Karpas-422 (cell line): ENCODE measurements around the gene CCND3. TPM values are rescaled to one million over a fixed set of nuclear protein-coding genes. Genes with fewer than 3 reads are reported as not detected.

Experiments used
- DNase-seq: peaks from one replicate; pipeline ENCODE4 v3.0.0-alpha.2; 2015
- H2AFZ ChIP-seq: fragments of 200-600 bp; sonication (generic); 2 replicates; pipeline ENCODE4 v1.6.1; 2014; ENCODE audit warnings: antibody characterized with exemption, low read length, mixed read lengths
- H3K27ac ChIP-seq: fragments of 200-600 bp; sonication (generic); 2 replicates; pipeline ENCODE4 v1.5.1; 2014; ENCODE audit warnings: mild to moderate bottlenecking, low read length, moderate library complexity
- H3K27me3 ChIP-seq: fragments of 200-600 bp; sonication (generic); 2 replicates; pipeline ENCODE4 v1.6.1; 2014; ENCODE audit warnings: low read length, mixed read lengths
- H3K36me3 ChIP-seq: fragments of 200-600 bp; sonication (generic); 2 replicates; pipeline ENCODE4 v1.6.1; 2014; ENCODE audit warnings: low read length, mixed read lengths; ENCODE audit not compliant: insufficient read depth
- H3K4me1 ChIP-seq: fragments of 200-600 bp; sonication (generic); 2 replicates; pipeline ENCODE4 v1.6.1; 2014; ENCODE audit warnings: mild to moderate bottlenecking, low read length, mixed read lengths
- H3K4me2 ChIP-seq: fragments of 200-600 bp; sonication (generic); 2 replicates; pipeline ENCODE4 v1.6.1; 2014; ENCODE audit warnings: low read length, low read depth, mild to moderate bottlenecking; ENCODE audit not compliant: poor library complexity, severe bottlenecking
- H3K4me3 ChIP-seq: fragments of 200-600 bp; sonication (generic); 2 replicates; pipeline ENCODE4 v1.5.1; 2014; ENCODE audit warnings: mild to moderate bottlenecking, antibody characterized with exemption, low read length, mixed read lengths
- H3K79me2 ChIP-seq: fragments of 200-600 bp; sonication (generic); 2 replicates; pipeline ENCODE4 v1.6.1; 2014; ENCODE audit warnings: mild to moderate bottlenecking, low read length, mixed read lengths
- H3K9ac ChIP-seq: fragments of 200-600 bp; sonication (generic); 2 replicates; pipeline ENCODE4 v1.6.0; 2014; ENCODE audit warnings: low read length
- H3K9me2 ChIP-seq: fragments of 200-600 bp; sonication (generic), shearing (Covaris generic); replicated peaks from 2 replicates; pipeline ENCODE4 v1.6.0; 2014; ENCODE audit warnings: mild to moderate bottlenecking, low read length, moderate library complexity; ENCODE audit not compliant: insufficient read depth
- H3K9me3 ChIP-seq: fragments of 300-700, 200-600 bp; sonication (generic); 2 replicates; pipeline ENCODE4 v1.6.1; 2014; ENCODE audit warnings: low read length, mixed read lengths
- H4K20me1 ChIP-seq: fragments of 200-600 bp; sonication (generic); 2 replicates; pipeline ENCODE4 v1.6.1; 2014; ENCODE audit warnings: mild to moderate bottlenecking, antibody characterized with exemption, low read length, low read depth; ENCODE audit not compliant: insufficient read depth
- total RNA-seq: library from RNA; depleted of rRNA; stranded (reverse); fragments of >200 nt; shearing (Covaris generic); gene quantifications from 2 replicates; pipeline ENCODE4 v1.2.3, GENCODE V29; 2014; ENCODE audit warnings: low replicate concordance; rRNA removed

The CCND3 gene
- 63.5 and 74.8 TPM in 2 replicates for total RNA-seq

GRCh38 chr6:41941280-41942066, at the start of gene CCND3:
Gene CCND3 (minus strand): TSS chr6:41941808. CDS start chr6:41941649, 159 bp downstream.
- no peaks in the 10 kb centered on the region for H3K27me3 ChIP-seq
- DNase-seq = peak; percentile 98
- H3K79me2 ChIP-seq = peaks cover 46% of the 10 kb centered on the region
- peak within 1 kb of the TSS; percentile 95 for H3K9ac ChIP-seq
- H4K20me1 ChIP-seq = 0 out of 2 replicates have a peak, but pooled peaks cover 11% of the 10 kb centered on the region
- H2AFZ ChIP-seq = peak within 1 kb of the TSS; percentile 57
- H3K36me3 ChIP-seq = peaks cover 7% of the 10 kb centered on the region; the same call in 1 of the 2 replicates
- peak within 1 kb of the TSS; percentile 89 for H3K4me2 ChIP-seq
- H3K9me2 ChIP-seq = no peaks in the 10 kb centered on the region
- peaks cover 50% of the 10 kb centered on the region for H3K4me1 ChIP-seq
- no peaks in the 10 kb centered on the region for H3K9me3 ChIP-seq
- H3K4me3 ChIP-seq = peak within 1 kb of the TSS; percentile 97
- H3K27ac ChIP-seq = peak within 1 kb of the TSS; percentile 98

- Histone ChIP-seq H3K36me3 (no peaks in the 10 kb centered on the region), H3K4me1 (peaks cover 7% of the 10 kb centered on the region), H4K20me1 (no peaks in the 10 kb centered on the region), H3K4me3 (no peak overlapping the region), H3K27me3 (no peaks in the 10 kb centered on the region), H3K4me2 (no peak overlapping the region), H2AFZ (no peak overlapping the region), H3K9me2 (no peaks in the 10 kb centered on the region), H3K27ac (no peak overlapping the region), H3K79me2 (no peaks in the 10 kb centered on the region), H3K9me3 (no peaks in the 10 kb centered on the region), H3K9ac (no peak overlapping the region)
- no peak for DNase-seq
Observed at GRCh38 chr6:41986339-41986738, 44.7 kb upstream of the CCND3 start.

DNA sequence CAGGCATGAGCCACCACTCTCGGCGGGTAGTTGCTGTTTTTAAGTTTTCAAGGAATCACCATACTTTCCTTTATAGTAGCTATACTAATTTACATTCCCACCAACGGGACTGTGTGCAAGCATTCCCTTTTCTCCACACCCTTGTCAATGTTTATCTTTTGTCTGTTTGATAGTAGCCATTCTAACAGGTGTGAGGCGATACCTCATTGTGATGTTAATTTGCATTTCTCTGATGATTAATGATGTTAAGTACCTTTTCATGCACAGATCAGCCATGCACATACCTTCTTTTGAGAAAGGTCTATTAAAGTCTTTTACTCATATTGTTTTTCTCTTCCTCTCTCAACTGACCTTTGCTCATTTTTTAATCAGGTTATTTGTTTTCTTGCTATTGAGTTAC, 43.0 kb upstream of the CCND3 start:
- H3K79me2 ChIP-seq = no peaks in the 10 kb centered on the region
- H3K4me2 ChIP-seq = no peak overlapping the region
- H3K27ac ChIP-seq = no peak overlapping the region
- no peak overlapping the region for H3K9ac ChIP-seq
- no peaks in the 10 kb centered on the region for H3K9me3 ChIP-seq
- no peak overlapping the region for H2AFZ ChIP-seq
- no peaks in the 10 kb centered on the region for H3K36me3 ChIP-seq
- H4K20me1 ChIP-seq = no peaks in the 10 kb centered on the region
- H3K9me2 ChIP-seq = no peaks in the 10 kb centered on the region
- DNase-seq = no peak
- H3K4me3 ChIP-seq = no peak overlapping the region
- H3K4me1 ChIP-seq = peaks cover 15% of the 10 kb centered on the region
- no peaks in the 10 kb centered on the region for H3K27me3 ChIP-seq

DNA sequence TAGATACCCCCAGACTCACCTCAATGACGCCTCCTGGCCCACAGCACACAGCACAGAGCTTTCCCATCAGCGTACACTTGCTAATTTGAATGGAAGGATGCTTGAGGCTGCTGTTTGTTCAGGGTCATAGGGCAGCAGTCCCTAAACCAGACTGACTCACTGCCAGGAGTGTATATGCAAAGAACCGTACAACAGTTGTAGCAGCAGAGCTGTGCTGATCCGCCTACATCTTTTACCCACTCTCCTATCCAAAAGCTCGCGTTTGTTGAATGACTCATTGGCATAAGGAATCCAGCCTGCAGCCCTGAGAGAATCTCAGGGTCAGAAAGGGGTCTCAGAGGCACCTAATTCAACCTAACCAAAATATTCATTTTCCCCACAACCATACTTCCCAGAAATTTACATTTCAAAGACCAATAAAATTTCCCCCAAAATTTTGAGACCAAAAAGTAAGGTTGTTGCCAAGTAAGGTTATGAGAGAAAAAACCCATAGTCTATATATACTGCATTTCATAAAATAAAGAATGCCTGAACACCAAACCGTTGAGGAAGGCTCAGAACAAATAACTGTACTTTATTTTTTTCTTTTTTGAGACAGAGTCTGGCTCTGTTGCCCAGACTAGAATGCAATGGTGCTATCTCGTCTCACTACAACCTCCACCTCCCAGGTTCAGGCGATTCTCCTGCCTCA, 35.3 kb upstream of the CCND3 start:
- Histone ChIP-seq H3K4me3 (no peak overlapping the region), H3K27ac (no peak overlapping the region), H4K20me1 (no peaks in the 10 kb centered on the region), H3K9ac (no peak overlapping the region), H3K4me2 (no peak overlapping the region), H2AFZ (no peak overlapping the region), H3K4me1 (peaks cover 21% of the 10 kb centered on the region), H3K27me3 (no peaks in the 10 kb centered on the region), H3K79me2 (no peaks in the 10 kb centered on the region), H3K9me2 (no peaks in the 10 kb centered on the region), H3K36me3 (no peaks in the 10 kb centered on the region), H3K9me3 (no peaks in the 10 kb centered on the region)
- no peak for DNase-seq

DNA sequence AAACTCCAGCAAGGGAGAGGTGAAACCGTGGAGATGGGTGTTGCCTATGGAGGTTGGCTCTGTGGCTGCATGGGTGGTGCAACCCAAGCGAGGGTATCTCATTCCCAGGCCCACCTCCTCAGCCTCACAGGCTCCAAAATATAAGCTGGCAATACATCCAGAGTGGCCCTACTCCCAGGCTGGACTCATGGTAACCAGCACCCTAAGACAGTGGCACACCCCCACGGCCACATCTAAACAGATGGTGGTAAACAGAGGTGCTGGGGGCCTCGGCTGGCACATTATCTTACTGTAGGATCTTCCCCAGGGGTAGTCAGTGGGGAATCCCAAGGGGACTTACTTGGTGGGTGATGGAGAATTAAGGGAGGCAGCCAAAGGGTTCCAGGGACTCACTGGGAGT, 33.7 kb upstream of the CCND3 start:
- DNase-seq = no peak
- H3K9ac ChIP-seq = no peak overlapping the region

DNA sequence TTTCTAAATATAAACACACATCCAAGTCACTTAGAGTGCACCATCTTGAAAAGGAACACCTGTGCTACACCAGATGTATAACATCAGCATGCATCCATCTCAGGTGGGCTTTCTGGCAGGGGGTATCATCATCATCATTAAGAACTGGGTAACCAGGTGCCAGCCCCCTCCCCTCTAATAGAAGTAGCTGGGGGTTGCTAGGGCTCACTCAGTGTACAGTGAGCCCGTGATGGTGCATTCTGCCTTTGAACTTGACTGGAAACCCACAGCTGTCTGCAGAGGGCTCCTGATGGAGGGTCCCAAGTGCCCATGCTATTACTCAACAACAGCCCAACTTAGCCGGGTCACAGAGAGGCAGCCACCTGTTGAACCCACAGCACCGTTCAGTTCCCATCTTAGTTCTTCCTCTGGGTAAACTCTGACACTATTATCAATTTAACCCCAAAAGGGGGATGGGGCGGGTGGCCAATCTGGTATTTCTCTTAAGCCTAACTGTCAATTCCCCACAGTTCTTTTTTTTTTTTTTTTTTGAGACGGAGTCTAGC, 32.7 kb upstream of the CCND3 start:
- DNase-seq = peak; percentile 76
- Histone ChIP-seq H3K4me1 (peaks cover 12% of the 10 kb centered on the region), H3K9me3 (no peaks in the 10 kb centered on the region), H3K79me2 (no peaks in the 10 kb centered on the region), H3K4me2 (no peak overlapping the region), H4K20me1 (no peaks in the 10 kb centered on the region), H3K27ac (no peak overlapping the region), H3K27me3 (no peaks in the 10 kb centered on the region), H3K36me3 (no peaks in the 10 kb centered on the region), H3K9ac (no peak overlapping the region), H2AFZ (no peak overlapping the region), H3K9me2 (no peaks in the 10 kb centered on the region), H3K4me3 (no peak overlapping the region)

More for the DNA sequence above, 33.7 kb upstream of the CCND3 start:
- Histone ChIP-seq H2AFZ (no peak overlapping the region), H3K4me2 (no peak overlapping the region), H4K20me1 (no peaks in the 10 kb centered on the region), H3K27ac (no peak overlapping the region), H3K9me3 (no peaks in the 10 kb centered on the region), H3K4me3 (no peak overlapping the region), H3K36me3 (no peaks in the 10 kb centered on the region), H3K9me2 (no peaks in the 10 kb centered on the region), H3K79me2 (no peaks in the 10 kb centered on the region), H3K27me3 (no peaks in the 10 kb centered on the region), H3K4me1 (peaks cover 20% of the 10 kb centered on the region)

DNA sequence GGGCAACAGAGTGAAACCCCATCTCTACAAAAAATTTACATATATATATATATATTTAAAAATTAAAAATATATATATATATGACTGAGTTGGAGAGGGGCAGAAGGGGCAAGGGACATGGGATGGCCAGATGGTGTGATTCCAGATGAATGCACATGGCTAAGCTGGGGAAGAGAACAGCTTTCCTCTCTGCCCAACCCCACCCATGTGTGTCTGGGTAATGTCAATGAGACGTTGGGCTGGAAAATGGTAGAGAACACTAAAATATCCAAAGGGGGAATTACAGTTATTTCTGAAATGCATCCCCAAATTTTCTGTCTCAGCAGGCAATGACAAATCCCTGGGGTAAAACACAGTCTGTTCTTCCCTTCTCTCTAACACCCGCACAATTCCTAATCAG, 31.2 kb upstream of the CCND3 start:
- peaks cover 12% of the 10 kb centered on the region for H3K4me1 ChIP-seq
- H3K36me3 ChIP-seq = no peaks in the 10 kb centered on the region
- no peak overlapping the region for H2AFZ ChIP-seq
- no peaks in the 10 kb centered on the region for H3K9me2 ChIP-seq
- H4K20me1 ChIP-seq = no peaks in the 10 kb centered on the region
- no peaks in the 10 kb centered on the region for H3K27me3 ChIP-seq
- no peaks in the 10 kb centered on the region for H3K79me2 ChIP-seq
- H3K9ac ChIP-seq = no peak overlapping the region
- no peak overlapping the region for H3K4me3 ChIP-seq
- no peak overlapping the region for H3K27ac ChIP-seq
- DNase-seq = no peak
- H3K9me3 ChIP-seq = no peaks in the 10 kb centered on the region
- no peak overlapping the region for H3K4me2 ChIP-seq

DNA sequence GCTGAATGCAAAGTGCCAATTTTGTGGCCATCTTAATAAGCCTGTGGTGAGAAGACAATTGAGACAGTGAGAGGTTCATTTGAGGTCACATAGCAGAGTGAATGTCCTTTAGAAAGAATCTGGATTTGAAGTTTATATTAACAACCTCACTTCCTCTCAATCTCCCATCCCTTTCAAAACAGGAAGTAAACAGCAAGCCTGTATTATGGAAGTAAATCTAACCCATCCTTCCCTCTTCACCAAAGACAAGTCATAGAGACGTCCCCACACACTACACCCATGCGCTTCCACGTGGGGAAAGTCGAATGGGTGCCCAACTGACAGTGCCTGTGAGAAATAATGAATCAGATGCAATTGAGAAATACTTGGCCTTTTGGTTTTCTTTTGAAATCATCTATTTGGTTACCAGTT, 28.8 kb upstream of the CCND3 start:
- H3K4me2 ChIP-seq = no peak overlapping the region
- H2AFZ ChIP-seq = no peak overlapping the region
- no peaks in the 10 kb centered on the region for H3K9me3 ChIP-seq
- DNase-seq = no peak
- H3K4me1 ChIP-seq = peaks cover 6% of the 10 kb centered on the region
- H3K79me2 ChIP-seq = no peaks in the 10 kb centered on the region
- no peaks in the 10 kb centered on the region for H3K9me2 ChIP-seq
- H3K27me3 ChIP-seq = no peaks in the 10 kb centered on the region
- no peak overlapping the region for H3K4me3 ChIP-seq
- H3K9ac ChIP-seq = no peak overlapping the region
- no peaks in the 10 kb centered on the region for H3K36me3 ChIP-seq
- no peak overlapping the region for H3K27ac ChIP-seq
- no peaks in the 10 kb centered on the region for H4K20me1 ChIP-seq
